GM21723 (cell line): ENCODE data around the gene MRPS31.
"Not testable (repeated sequence)": the region's sequence is repeated elsewhere in the genome, so short reads cannot be mapped to it uniquely, and the experiment has no call there.

Experiments
- ATAC-seq: cut with Tn5 transposase; IDR thresholded peaks from one replicate; pipeline ENCODE4 v1.9.1; 2021; ENCODE audit warnings: mild to moderate bottlenecking, moderate library complexity; ENCODE audit not compliant: unreplicated experiment

The MRPS31 gene

GRCh38 chr13:40762849-40763248 is 8.1 kb downstream of the MRPS31 start:
- no peak for ATAC-seq

DNA sequence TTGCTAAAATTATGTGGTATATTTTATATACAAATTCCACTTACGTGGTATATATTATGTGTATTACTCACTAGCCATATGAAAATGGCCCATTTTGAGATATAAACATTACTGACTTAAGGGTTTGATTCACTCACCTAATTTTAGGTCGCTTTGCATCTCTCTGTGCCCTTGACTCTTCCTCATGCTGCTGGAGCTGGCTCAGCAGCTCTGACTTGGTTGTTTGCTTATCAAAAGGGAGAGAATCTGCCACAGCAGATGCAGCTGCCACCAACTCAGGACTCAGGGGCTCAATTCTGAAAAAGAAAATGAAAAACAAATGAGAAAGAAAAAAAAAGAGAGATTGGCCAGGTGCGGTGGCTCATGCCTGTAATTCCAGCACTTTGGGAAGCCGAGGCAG is 12.2 kb downstream of the MRPS31 start:
- no peak for ATAC-seq

GRCh38 chr13:40756042-40756441 is 14.9 kb downstream of the MRPS31 start:
- ATAC-seq = peak; percentile 77

DNA sequence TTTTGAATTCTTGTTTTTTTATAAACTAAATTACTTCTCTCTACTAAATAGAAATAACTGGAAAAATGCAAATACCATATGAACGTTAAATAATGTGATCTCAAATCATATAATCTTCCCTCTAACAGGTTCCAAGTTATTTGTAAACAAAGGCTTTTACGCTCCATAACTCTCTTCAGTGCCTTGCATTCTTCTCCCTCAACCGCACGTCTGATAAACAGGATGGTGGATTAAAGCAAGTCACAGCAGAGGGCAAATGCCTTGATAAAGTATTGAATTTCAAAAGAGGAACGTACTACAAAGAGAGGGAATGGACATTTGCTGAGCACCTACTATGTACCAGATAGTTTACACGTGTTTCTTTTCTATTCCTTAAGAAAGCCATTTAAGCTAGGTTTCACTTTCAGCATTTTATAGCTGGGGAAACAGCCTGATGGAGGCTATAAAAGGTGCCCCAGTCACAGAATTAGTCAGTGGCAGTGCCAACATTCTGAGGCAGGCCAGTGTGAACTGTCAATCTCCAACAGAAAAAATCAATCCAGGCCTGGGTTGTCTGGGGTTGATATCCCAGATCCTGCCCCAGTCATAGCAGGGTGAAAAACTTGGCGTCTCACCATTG is 15.8 kb downstream of the MRPS31 start:
- ATAC-seq = no peak

- ATAC-seq = no peak
These were observed 21.7 kb downstream of the MRPS31 start for GRCh38 chr13:40749327-40749726.

- not testable (repeated sequence) for ATAC-seq
These were observed 35.8 kb downstream of the MRPS31 start for GRCh38 chr13:40735232-40735548.

DNA sequence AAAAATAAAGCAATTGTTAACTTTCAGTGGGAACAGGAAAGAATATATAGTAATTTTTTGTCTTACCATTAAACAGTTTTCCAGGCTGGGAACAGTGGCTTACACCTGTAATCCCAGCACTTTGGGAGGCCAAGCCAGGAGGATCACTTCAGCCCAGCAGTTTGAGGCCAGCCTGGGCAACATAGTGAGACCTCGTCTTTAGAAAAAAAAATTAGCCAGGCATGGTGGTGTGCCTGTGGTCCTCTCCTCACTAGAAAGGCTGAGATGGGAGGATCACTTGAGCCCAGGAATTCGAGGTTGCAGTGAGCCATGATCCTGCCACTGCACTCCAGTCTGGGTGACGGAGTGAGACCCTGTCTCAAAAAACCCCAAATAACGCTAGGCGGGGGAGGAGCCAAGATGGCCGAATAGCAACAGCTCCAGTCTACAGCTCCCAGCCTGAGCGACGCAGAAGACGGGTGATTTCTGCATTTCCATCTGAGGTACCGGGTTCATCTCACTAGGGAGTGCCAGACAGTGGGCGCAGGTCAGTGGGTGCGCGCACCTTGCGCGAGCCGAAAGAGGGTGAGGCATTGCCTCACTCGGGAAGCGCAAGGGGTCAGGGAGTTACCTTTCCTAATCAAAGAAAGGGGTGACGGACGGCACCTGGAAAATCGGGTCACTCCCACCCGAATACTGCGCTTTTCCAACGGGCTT is 36.3 kb downstream of the MRPS31 start:
- ATAC-seq = not testable (repeated sequence)

DNA sequence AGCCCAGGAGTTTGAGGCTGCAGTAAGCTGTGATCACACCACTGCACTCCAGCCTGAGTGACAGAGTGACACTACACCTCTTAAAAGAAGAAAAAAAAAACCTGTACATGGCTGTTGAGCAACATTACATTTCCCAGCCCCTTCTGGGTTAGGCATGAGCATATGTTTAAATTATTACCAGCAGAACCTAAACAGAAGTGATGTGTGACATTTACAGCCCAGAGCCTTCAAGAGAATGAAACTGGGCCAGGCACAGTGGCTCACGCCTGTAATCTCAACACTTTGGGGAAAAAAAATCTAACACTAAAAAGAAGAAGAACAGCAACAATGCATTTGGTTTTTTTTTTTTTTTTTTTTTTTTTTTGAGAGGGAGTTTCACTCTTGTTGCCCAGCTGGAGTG is 38.3 kb downstream of the MRPS31 start:
- no peak for ATAC-seq

DNA sequence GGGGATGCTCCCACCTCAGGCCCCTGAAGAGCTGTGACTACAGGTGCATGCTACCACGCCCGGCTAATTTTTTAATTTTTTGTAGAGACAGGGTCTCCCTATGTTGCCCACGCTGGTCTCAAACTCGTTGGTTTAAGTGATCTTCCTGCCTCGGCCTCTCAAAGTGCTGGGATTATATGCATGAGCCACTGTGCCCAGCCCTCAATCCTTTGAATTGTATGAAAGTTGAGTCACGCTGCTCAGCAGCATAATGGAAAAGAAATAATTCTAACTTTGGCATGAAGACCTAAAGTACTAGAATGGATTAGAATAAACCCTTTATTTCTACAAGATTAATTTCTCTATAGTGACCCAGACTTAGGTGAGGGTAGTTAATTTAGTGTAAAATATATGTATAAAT is 42.4 kb downstream of the MRPS31 start:
- no peak for ATAC-seq

DNA sequence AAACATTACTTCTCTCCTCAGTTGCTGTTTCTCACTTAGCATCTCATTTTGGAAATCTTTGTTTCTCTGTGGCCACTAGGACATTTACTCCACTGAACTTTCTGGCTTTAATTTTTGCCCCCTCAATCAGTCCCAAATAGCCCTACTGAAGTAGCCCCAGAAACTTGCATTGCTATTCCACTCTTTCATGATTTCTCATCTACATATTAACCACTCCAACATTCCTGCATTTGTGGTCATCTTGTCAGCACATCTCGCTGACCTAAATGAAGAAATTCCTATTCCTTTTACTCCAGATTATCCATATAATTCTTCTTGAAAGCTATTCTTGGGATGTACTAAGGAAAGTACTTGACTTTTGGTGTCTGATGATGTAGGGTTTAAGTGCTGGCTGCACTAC is 56.6 kb downstream of the MRPS31 start:
- ATAC-seq = not testable (repeated sequence)

DNA sequence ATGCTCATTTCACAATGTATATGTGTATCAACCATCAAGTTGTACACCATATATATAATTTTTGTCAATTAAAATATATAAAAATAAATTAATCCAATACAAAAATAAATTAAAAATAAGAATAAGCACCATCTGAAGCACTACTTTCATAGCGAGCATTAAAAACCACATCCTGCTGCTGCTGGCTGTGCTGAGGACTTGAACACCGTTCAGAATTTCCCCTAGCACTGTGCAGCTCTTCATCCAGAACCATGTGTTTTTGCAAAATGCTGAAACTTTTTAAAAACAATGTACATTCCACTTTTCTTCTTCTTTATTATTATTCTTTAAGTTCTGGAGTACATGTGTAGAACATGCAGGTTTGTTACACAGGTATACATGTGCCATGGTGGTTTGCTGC is 64.6 kb downstream of the MRPS31 start:
- no peak for ATAC-seq

DNA sequence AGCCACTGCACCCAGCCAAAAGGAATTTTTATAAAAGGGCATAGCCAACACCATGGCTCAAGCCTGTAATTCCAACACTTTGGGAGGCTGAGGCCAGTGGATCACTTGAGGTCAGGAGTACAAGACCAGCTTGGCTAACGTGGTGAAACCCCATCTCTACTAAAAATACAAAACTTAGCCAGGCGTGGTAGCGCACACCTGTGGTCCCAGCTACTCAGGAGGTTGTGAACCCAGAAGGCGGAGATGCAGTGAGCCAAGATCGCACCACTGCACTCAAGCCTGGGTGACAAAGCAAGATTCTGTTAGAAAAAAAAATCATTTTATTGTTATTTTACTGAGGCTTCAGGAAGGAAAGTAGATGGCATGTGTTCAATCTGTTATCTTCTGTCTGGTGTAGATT is 73.3 kb downstream of the MRPS31 start:
- peak; percentile 83 for ATAC-seq

DNA sequence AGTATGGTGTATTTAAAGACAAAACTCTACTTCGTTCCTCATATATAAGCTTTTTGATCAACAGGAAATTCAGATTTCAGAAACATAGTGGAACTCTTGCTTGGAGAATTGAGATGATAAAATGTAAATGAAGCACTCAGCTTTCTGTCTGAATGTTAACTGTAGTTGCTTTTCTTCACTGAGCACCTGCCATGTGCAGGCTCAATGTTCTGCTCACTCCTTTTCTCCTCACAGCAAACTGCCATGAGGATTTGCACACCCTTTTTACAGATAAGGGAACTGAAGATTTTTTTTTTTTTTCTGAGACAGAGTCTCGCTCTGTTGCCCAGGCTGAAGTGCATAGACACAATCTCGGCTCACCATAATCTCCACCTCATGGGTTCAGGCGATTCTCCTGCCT is 76.6 kb downstream of the MRPS31 start:
- ATAC-seq = no peak

- no peak for ATAC-seq
These were observed 78.0 kb downstream of the MRPS31 start for GRCh38 chr13:40692946-40693345.

DNA sequence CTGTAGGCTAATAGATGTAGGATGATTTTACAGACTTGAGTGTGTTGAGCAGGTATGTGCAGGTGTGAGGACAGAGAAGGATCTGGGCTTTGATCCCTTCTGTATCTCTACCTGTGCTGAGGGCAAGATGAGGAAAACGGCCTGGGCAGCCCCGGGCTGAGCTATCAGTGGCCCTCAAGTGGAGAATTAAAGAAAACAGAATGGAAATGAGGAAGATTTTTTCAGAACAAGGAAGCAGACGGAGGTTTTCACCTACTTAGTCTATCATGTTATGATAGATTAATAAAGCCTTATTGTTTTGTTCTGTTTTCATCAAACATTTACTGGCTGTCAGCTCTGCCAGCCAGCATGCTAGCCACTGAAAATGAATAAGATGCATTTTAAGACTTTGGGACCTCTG is 82.2 kb downstream of the MRPS31 start:
- no peak for ATAC-seq

DNA sequence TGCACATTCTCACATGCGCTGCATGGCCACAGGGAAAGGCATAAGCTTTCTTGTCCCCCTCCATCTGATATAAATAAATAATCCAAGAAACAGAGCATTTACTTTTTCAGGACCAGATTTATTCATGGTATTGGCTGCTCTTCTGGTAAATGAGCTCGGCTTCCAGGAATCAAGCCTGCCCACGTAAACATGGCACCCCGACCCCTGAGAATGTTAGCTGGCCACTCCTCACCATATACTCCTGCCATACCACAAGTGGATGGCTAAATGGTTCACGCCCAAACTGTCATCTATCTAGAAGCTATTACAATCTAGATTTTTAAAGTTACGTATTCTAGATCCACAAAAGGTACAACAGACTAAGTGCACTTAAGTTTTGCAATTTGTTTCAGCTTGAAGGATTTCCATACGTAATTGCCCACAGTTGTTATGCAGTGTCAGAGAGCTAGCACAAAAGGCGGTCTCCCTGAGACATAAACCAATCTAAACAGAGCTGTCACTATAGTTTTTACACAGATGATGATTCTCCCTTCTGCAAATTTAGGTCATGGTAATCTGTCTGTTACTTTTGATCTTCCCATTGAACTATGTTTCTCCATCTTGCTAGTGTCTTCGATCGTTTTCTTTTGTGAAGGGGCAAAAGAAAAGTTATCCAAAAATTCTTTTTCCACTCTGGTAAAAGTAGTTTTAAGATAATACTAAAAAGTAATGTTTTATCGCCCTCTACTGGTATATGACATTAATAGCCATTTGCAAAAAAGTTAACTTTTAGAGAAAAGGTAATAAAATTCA is 88.3 kb downstream of the MRPS31 start:
- ATAC-seq = no peak

GRCh38 chr13:40681341-40682146 is 89.4 kb downstream of the MRPS31 start:
- no peak for ATAC-seq

DNA sequence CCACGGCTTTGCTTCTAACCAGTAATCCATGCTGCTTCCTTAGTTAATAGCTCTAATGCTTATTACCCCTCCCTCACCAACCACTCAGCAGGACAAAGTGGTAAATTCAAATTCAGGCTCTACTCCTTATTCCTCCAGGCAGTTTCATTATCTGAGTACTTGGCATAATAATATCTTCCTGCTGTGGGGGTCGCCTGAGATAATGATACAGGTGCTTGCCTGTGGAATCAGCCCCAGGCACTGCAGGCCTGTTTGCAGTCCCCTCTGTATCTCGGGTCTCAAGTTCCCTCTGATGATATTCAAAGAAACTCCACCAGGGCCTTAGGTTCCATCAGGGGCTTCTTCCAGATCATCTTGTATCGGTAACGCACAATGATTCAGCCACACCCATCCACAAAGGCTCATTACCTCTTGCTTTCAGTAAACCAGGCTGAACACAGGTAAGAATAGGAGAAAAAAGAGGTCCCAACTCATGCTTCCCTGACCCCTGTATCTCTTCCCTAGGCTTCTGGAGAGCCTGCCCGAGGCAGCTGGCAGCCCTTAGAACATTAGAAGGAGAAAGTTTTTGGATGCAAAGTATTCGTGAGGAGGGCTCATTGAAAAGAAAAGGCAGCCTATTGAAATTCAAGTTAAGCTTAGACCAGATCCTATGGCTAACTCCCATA is 90.2 kb downstream of the MRPS31 start:
- ATAC-seq = no peak

DNA sequence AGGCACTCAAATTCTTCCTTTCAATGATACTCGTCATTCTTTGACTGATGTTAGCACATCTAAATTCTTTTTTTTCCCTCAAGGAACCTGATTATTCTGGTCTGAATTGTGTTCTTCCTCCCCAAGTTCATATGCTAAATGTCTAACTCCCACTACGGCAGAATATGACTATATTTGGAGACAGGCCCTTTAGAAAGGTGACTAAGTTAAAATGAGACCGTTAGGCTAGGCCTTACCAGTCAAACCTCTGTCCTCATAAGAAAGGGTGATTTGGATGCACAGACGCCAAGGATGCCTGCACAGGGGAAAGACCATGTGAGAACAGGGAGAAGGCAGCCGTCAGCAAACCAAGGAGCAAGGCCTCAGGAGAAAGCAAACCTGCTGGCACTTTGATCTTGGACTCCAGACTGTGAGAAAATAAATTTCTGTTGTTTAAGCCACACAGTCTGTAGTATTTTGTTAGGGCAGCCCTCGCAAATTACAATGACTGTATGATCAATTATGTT is 91.5 kb downstream of the MRPS31 start:
- ATAC-seq = no peak
